HCEC 1CT (cell line): ENCODE data around the gene BUD13.
"Not testable (repeated sequence)": the region's sequence is repeated elsewhere in the genome, so short reads cannot be mapped to it uniquely, and the experiment has no call there.

Source experiments
- DNase-seq: peaks from one replicate; pipeline ENCODE4 v3.0.0-alpha.2; 2017

The BUD13 gene, protein sequence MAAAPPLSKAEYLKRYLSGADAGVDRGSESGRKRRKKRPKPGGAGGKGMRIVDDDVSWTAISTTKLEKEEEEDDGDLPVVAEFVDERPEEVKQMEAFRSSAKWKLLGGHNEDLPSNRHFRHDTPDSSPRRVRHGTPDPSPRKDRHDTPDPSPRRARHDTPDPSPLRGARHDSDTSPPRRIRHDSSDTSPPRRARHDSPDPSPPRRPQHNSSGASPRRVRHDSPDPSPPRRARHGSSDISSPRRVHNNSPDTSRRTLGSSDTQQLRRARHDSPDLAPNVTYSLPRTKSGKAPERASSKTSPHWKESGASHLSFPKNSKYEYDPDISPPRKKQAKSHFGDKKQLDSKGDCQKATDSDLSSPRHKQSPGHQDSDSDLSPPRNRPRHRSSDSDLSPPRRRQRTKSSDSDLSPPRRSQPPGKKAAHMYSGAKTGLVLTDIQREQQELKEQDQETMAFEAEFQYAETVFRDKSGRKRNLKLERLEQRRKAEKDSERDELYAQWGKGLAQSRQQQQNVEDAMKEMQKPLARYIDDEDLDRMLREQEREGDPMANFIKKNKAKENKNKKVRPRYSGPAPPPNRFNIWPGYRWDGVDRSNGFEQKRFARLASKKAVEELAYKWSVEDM

DNA sequence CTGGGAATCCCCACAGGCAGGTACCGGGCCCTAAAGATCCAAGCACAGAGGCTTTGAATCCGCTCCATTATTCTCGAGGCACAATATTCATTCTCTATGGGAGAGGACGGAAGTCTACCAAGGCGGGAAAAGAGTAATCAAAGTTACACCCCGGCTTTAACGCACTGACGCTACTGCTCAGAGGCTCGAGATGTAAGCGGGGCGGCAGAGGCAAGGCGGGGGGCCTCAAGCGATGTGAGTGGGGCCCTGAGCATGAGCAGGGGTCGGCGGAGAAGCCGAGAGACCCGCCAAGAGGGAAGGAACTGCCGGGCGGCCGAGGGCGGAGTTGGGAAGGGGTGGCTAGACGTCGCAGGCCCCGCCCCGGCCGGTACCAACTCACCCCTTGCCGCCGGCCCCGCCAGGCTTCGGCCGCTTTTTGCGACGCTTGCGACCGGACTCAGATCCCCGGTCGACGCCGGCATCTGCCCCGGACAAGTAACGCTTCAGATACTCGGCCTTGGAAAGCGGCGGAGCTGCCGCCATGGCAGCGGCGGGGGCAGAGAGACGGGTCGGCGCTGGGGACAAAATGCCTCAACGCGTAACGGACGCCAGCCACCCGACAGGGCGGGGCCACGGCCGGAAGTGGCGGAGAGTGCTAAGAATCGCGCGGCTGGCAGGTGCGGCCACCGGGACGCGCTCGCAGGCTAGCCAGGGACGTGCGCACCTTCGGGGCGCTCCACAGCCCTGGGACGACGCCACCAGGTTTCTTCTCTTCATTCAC, at the start of gene BUD13:
Gene BUD13, minus strand, starts transcription at position 545 of the 760 bp plus-strand sequence. Its CDS starts 23 bp downstream, at position 522.
- DNase-seq, result peak; percentile 82

DNA sequence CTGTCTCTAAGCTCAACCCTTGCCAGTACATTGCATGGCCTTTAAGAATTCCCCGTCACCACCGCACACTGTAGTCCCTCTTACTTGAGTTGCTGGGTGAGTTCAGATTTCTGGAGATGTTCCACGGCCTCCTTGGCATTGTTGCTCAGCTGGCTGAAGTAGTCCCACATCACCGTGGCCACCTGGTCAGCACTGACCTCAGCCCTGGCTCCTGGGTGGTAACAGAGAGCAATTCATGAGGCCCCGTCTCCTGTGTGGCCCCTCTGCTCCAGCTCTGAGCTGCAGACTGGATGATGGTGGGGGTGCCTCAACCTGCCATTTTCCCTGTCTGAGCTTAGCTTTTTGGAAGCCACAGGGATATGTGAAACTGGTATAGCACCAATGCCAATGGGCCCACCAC, 49.8 kb upstream of the BUD13 start:
- DNase-seq, result no peak

DNA sequence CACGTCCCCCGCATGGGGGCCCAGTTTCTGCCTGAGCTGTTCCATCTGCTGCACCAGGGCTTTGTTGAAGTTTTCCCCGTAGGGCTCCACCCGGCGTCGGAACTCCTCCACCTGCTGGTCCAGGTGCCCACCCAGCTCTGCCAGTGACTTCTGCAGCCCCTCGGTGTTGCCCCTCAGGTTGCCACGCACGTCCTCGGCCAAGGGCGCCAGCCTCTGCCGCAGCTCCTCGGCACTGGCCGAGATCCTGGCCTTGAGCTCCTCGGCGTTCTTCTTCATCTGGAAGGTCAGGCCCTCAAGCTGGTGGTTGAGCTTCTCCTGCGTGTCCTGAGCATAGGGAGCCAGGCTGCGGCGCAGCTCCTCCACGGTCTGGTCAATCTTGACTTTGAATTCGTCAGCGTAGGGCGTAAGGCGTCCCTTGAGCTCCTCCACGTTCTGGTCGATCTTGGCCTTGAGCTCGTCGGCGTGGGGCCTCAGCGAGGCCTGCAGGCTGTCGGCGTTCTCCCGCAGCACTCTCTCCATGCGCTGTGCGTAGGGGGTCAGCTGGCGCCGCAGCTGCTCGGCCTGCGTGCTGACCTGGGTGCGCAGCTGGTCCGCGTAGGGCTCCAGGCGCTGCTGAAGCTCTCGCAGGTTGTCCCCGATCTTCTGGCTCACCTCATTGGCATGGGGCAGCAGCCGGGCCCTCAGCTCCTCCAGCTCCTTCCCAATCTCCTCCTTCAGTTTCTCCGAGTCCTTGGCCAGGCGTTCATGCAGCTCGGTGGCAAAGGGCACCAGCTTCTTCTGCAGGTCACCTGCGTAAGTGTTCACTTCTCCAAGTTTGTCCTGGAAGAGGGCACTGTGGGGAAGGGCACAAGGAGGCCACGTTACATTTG, 48.5 kb upstream of the BUD13 start:
- DNase-seq, result no peak

DNA sequence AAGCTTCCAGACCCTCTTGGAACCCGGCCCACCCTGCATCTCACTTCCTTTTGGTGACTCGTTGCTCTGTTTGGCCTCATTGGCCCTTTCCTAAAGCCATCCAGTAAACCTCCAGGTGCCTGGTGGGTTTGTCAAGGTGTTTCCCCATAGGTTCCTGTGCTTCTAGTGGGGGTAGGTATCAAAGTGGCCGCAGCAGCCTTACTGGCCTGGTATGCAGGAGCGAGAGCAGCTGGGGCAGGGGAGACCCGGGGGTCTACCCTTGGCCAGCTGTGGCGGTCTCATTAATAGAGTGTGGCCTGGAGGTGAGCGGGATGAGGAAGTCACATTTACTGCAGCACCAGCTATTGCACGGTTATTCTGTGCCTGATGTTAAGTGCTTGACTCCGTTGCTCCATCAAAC, 46.3 kb upstream of the BUD13 start:
- no peak for DNase-seq

DNA sequence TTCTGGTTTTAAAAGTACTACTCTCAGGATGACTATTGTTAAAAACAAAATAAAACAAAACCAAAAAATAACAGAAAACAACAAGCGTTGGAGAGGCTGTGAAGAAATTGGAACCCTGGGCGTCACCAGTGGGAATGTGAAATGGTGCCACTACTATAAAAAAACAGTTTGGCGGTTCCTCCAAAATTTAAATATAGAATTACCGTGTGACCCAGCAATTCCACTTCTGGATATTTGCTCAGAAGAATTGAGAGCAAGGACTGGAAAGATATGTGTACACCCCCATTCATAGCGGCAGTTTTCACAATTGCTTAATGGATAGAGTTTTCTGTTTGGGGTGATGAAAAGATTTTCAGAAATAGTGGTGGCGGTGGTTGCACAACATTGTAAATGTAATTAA, 41.7 kb upstream of the BUD13 start:
- DNase-seq, result no peak

DNA sequence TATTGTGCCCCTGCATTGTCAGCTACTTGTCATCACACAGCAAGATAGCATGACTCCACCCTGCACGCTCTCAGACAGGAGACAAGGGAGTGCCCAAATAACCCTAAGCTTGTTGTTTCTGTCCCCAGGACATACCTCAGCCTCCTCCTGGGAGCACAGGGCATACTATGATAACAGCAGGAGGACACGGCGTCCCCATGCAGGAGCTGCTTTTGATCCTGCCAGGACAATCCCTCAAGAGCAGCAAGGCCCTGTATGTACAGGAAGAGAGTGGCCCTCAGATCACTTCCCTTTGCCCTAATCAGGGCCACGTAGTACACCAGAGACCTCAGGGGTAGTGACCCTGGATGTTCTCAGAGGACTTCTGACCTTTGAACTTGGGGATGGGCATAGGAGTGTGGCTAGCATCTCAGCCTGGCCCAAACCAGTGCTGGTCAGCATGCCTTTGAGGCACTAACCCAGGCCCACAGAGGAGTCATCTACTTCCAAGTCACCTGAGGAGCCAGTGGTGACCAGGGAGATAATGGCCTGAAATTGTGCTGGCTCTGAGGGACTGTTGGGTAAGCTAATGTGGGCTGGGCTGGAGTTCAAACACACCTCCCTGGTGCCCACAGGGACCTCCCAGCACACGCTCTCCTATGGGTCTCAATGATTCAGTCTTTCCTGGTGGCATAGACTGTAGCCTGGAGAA, 41.1 kb upstream of the BUD13 start:
- no peak for DNase-seq

DNA sequence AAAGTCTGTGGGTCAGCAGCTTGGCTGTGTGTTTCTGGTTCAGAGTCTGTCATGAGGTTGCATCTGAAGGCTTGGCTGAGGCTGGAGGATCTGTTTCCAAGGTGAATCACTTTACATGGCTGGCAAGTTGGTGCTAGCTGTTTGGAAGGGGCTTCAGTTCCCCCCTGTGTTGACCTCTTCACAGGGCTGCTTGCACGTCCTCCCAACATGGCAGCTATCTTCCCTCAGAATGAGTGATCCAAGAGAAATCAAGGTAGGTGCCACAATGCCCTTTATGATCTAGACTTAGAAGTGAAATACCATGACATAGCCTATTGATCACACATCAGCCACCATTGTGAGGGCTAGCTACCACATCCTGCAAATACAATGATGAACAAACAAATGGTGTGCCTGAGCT, 40.4 kb upstream of the BUD13 start:
- DNase-seq, result no peak

DNA sequence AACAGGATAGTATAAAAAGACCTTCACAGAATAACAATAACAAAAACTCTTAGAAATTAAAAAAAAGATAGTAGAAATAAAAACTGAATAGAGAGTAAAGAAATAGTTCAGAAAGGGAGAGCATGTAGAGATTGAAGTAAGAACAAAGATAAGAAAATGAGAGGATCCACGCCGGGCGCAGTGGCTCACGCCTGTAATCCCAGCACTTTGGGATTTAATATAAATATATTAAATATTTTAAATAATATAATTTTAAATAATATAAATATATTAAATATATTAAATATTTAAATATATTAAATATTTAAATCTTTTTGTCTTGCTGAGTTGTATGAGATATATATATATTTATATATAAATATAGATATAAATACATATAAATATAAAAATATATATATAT, 39.3 kb upstream of the BUD13 start:
- DNase-seq, result no peak

DNA sequence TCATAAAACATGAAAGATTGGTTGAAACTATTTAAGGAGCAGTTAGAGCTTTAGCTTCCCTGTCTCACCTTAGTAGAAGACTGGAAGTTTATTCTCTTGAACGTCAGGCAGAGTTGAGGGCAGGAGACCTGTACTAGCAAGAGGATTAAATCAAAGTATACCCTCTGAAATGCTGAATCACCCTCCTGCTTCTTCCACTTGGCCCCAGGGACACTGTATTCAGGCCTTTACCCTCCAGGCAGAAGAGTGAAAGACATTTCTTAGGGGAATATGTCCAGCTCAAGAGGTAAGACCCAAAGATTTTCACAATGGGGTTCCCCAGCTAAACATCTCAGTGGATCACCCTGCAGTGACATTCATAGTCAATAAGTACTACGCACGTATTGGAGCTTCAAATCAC, 38.4 kb upstream of the BUD13 start:
- DNase-seq, result no peak

DNA sequence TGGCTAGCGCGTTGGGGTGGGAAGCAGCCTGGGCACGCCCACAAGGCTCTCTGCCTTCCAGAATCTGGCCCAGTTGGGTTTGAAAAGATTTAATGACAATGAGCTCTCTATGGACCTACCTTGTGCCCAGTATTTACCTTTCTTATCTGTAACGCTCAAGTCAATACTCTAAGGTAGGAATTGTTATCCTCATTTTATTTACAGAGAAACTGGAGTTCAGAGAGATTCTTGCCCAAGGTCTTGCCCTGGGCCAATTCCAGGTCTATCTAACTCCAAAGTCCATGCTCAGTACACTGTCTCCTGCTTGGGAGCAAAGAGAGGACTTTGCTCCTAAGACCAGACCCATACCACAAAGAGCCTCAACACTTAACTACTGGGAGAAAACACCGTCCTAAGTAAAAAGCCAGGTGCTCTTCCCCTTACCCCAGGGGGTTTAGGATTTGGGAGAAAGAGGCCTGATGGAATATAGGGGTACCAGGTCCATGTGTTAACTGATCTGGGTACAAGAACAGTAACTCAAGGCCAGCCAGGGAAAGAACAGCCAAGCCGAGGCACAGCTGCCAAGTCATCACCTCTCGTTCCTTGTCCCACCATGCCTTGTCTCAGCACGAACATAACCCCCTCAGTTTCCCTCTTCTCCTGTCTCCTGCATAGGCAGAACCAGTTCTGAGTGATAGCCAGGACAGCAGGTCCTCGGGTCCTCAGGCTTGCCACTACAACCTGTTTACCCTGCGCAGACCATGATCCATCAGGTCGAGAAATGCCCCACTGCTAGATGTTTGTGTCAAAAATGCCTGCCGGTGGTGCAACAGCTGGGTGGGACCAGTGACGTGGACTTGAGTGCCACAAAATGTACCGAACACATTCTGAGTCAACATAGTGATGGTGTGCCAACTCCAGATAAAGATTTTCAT, 35.7 kb upstream of the BUD13 start:
- DNase-seq, result peak; percentile 59

DNA sequence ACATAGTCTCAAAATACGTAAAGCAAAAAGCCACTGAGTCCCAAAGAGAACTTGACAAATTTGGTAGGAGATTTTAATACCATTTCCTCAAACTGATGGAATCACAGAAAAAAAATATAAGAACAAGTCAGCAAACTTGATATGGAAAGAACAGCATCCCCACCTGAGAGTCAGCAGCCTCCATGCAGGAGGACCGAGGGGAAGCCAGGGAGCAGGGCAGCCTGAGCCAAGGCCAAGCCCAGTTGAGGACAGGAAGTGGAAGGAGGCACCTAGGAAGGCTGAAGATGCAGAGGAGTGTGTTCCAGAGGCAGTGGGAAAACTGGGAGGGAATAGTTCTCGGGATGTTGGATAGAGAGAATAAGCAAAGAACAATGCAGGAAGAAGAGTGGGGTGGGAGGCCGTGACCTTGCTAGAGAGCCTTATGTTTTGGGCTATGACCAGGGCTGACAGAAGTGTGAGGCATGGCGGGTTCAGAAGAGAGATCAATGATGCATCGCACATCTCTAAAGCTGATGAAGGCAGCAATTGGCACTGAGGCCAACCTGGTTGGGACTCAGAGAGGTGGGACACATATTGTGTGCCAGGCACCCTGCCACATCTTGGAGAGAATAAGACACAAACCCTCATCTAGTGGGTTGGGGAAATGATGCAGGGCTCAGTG, 34.9 kb upstream of the BUD13 start:
- DNase-seq, result no peak

DNA sequence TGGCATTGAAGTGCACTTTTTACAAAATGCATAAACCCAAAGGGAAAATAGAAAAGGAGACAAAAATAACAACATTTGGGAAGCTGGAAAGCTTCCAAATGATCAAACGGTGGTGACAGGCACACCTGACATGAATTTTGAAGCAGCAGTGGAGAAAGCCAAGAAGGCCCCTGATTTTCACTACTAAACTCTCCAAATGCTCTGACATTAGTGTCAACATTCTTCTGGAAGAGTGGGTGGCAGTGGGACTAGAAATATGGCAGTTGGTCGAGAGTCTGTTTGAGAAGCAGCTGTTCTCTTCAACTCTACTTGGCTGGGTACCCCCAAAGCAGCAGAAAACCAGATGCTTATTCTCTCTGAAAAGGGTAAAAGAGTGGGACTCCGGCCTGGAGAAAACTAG, 31.2 kb upstream of the BUD13 start:
- no peak for DNase-seq

DNA sequence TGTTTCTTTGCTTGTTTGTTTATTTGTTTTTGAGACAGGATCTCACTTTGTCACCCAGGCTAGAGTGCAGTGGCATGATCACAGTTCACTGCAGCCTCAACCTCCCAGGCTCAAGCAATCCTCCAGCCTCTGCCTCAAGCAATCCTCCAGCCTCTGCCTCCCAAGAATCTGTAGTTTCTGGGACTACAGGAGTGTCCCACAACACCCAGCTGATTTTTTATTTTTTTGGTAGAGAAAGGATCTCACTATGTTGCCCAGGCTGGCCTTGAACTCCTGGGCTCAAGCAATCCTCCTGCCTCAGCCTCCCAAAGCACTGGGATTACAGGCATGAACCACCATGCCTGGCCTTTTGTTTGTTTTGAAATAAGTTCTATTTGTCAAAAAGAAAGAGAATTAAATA, 28.9 kb upstream of the BUD13 start:
- not testable (repeated sequence) for DNase-seq

DNA sequence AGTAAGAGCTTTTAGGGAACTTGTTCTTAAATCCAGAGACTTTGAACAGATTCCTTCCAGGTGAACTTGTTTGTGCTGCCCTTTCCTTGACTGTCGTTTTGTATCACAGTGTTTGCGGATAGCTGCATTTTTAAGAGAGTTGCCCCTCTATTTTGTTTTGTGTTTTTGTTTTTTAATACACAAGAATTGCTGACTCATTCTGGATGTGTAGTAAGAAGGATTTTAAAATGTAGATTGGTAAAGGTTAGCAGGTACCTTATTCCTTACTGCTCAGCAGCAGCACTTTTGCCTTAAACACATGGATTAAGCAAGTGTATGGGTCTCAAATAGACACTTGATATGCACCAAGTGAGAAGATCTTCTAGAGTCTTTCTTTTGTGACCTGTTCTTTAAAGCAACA, 27.8 kb upstream of the BUD13 start:
- no peak for DNase-seq

DNA sequence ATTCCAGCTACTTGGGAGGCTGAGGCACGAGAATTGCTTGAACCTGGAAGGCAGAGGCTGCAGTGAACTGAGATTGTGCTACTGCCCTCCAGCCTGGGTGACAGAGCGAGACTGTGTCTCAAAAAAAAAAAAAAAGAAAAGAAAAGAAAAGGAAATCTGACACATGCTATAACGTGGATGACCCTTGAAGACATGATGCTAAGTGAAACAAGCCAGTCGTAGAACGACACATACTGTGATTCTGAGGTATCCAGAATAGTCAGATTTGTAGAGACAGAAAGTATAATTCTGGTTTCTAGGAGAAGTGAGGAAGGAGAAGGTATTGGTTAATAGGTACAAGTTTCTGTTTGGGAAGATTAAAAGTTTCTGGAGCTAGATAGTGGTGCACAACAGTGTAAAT, 25.6 kb upstream of the BUD13 start:
- DNase-seq, result no peak

DNA sequence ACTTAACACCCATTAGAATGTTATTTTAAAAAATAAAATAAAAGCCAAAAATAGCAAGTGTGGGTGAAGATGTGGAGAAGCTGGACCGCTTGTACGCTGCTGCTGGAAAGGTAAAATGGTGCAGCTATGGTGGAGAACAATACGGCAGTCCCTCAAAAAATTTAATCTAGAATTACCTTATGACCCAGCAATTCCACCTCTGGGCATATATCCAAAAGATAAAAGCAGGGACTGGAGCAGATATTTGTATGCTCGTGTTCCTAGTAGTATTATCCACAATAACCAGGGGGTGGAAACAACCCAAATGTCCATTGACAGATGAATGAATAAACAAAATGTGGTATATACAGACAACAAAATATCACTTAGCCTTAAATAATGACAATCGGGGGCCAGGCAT, 25.0 kb upstream of the BUD13 start:
- no peak for DNase-seq

DNA sequence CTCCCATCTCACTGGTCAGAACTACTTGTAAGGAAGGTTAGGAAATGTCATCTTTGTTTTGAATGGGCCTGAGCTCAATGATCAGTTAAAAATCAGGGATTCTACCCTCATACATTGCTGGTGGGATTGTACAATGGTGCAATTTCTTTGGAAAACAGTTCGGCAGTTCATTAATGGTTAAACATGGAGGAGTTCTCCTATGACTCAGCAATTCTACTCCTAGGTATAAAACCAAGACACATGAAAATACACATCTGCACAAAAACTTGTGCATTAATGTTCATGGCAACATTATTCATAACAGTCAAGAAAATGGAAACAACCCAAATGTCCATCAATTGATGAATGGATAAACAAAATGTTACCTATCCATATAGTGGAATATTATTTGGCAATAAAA, 23.8 kb upstream of the BUD13 start:
- DNase-seq, result no peak

DNA sequence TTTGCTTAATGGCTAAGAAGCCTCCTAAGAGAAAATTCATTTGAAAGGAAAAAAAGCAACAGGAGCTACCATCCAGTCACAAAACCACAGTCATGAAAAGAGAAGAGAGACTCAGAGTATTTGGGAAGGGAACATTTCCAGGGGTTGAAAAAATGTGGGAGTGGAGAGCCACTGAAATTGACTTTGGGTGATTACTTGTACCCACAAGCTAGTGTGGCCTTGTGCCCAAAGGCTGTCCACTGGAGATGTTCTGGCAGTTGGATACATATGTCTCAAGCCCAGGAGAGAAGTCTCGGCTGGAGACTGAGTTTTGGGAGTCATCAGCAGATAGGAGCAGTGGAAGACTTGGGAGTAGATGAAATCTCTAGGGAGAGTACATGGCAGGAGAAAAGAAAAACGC, 22.1 kb upstream of the BUD13 start:
- no peak for DNase-seq

DNA sequence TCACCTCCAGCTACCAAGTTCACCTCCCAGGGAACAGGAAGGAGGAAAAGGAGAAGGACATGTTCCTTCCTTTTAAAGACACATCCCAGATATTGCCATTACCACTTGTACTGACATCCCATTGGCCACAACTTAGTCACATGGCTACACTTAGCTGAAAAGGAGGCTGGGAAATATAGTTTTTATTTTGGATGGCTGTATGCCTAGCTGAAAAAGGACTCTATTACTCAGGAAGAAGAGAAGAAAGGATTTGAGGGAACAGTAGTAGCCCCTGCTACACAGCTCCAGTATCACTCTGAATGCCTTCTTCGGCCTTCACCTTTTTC, 20.9 kb upstream of the BUD13 start:
- DNase-seq, result peak; percentile 17

DNA sequence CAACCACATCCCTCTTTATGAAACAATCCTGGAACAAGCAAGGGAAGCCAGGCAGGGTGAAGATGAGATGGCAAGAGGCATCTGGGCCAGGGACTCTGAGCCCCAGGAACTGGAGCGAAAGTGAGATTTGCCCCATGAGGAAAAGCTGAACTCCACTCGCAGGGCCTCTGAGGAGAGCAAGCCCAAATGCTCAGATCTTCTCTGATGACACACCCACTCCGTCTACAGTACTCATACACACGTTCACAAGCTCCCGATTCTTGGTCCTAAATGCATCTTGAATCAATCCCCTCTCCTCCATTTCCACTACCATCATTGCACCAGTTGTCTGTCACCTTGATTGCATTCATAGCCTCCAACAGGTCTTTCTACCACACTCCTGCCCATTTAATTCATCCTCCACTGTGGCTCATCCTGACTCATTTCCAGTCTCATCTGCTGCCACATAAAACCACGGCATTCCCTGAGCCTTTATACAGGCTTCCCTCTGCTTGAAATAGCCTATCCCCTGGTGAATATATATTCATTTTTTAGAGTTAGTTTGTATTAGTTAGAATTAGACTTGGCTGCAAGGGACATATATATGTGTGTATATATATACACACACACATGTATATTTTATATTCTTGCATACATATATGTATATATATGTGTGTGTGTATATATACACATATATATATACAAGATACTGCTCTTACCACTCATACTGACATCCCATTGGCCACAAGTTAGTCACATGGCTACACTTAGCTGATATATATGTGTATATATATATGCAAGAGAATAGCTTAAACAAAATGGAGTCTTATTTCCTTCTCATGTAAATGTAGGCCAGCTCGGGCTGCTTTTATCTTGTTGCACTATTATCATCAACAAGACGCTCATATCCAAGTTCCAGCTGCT, 20.3 kb upstream of the BUD13 start:
- peak; percentile 79 for DNase-seq
